ENCODE results near the gene NPDC1. TPM values are rescaled to one million over a fixed set of nuclear protein-coding genes. Genes with fewer than 3 reads are reported as not detected.

Gene NPDC1
- total RNA-seq, 4 donors from 2014 or later = 25.2 to 221 (median 59.2) TPM

DNA sequence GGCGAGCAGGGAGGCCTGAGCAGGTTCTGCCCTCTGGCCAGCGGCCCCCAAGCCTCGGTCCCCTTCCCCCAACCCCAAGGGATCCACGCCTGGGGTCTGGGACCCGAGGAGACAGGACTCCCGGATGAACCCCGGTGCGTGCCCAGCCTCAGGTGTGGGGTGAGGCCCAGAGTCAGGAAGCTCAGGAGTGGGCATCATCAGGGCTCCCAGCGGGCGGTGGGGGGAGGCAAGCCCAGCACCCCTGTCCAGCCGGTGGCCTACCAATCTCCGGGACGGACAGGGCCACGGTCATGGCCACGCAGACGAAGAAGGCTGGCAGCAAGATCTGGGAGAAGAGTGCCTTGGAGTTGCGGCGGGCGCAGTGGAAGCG, 32.4 kb downstream of the NPDC1 start:
- Histone ChIP-seq H3K9me3 (no peaks in the 10 kb centered on the region), H3K4me3 (no peak overlapping the region), H3K36me3 (no peaks in the 10 kb centered on the region), H3K4me1 (no peaks in the 10 kb centered on the region), H3K27ac (no peak overlapping the region), H3K27me3 (no peaks in the 10 kb centered on the region)
- DNase-seq = no peak
- TF ChIP-seq POLR2A (IDR thresholded peaks at IDR 0.05) (no peak), CTCF (IDR thresholded peaks at IDR 0.05) (no peak)
- intact Hi-C loops (cut with DNase I; ENCODE audit: low total_unique reads) = no loop called here

GRCh38 chr9:137012694-137013570, 33.0 kb downstream of the NPDC1 start:
- no peak for TF ChIP-seq CTCF (IDR thresholded peaks at IDR 0.05)
- TF ChIP-seq POLR2A (IDR thresholded peaks at IDR 0.05) = no peak
- H3K4me1 ChIP-seq = no peaks in the 10 kb centered on the region
- DNase-seq = no peak
- intact Hi-C loops (cut with DNase I; ENCODE audit: low total_unique reads) = no loop called here
- H3K9me3 ChIP-seq = no peaks in the 10 kb centered on the region
- no peaks in the 10 kb centered on the region for H3K27me3 ChIP-seq
- H3K4me3 ChIP-seq = no peak overlapping the region
- no peaks in the 10 kb centered on the region for H3K36me3 ChIP-seq
- H3K27ac ChIP-seq = no peak overlapping the region

DNA sequence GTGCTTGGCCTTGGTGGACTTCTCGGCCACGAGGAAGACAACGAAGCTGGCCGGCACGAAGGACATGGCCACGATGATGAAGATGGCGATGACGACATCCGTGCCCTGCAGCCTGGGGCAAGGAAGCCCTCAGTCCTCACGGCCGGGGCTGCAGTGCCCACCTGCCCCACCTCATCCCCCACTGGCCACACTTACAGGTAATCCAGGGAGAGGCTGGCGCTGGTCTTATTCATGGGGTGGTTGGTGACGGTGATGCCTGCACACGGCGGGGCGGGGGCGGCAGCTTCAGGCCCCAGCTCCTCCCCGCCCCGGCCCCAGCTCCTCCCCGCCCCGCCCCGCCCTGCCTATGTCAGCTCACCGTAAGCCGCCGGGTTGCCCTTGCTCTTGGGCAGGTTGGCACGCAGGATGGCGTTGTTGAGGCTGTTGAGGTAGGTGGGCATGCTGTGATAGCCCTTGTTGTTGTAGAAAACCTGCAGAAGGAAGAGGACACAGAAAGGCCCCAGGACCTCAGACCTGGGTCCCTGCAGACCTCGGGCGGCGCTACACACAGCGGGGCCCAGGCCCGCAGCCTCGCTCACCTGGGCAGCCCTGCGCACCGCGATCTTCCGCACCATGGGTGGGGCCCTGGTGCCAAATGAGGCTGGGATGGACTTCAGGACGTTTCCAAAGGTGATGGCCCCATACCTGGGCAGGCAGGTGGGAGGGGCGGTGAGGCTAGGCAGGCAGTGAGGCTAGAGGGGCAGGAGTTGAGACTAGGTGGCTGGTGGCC, 33.9 kb downstream of the NPDC1 start:
- Histone ChIP-seq H3K4me3 (no peak overlapping the region), H3K4me1 (no peaks in the 10 kb centered on the region), H3K27me3 (no peaks in the 10 kb centered on the region), H3K27ac (no peak overlapping the region), H3K9me3 (no peaks in the 10 kb centered on the region), H3K36me3 (no peaks in the 10 kb centered on the region)
- TF ChIP-seq POLR2A (IDR thresholded peaks at IDR 0.05) = no peak
- no peak for DNase-seq
- intact Hi-C loops (cut with DNase I; ENCODE audit: low total_unique reads) = no loop called here

GRCh38 chr9:137011156-137011555, 34.8 kb downstream of the NPDC1 start:
- Histone ChIP-seq H3K4me1 (no peaks in the 10 kb centered on the region), H3K27me3 (no peaks in the 10 kb centered on the region), H3K9me3 (no peaks in the 10 kb centered on the region), H3K4me3 (no peak overlapping the region), H3K36me3 (no peaks in the 10 kb centered on the region), H3K27ac (no peak overlapping the region)
- intact Hi-C loops (cut with DNase I; ENCODE audit: low total_unique reads) = no loop called here
- DNase-seq = no peak
- TF ChIP-seq POLR2A (IDR thresholded peaks at IDR 0.05) = no peak
- no peak for TF ChIP-seq CTCF (IDR thresholded peaks at IDR 0.05)

DNA sequence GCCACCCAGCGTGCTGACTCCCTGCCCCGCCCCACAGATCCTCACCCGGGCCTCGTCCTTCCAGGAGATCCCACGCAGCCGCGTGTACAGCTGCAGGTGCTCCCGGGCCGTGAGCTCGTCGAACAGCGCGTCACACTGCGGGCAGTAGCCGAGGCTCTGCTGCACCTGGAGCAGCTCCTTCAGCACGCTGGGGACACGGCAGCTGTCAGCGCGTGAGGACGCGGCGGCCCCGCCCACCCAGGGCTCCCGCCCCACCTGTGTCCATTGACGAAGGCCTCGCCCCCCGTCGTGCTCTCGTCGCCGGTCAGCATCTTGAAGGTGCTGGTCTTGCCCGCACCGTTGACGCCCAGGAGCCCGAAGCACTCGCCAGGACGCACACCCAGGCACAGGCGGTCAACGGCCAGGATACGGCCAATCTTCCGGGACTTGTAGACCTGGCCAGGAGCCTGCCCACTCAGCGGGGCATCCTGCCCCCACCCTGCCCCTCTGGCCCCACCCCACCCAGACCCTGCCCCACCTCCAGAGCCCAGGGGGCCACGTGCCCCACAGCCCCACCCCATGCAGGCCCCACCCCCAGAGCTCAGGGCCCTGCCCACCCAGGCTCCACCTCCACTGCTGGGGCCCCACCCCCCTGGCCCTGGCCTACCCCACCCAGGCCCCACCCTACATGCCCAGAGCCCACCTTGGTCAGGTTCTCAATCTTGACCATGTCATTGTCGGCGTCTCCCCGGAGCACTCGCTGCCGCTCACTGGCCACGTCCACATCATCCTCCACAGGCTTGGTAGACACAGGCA, 35.8 kb downstream of the NPDC1 start:
- TF ChIP-seq CTCF (IDR thresholded peaks at IDR 0.05) (no peak), POLR2A (IDR thresholded peaks at IDR 0.05) (no peak)
- no peaks in the 10 kb centered on the region for H3K9me3 ChIP-seq
- intact Hi-C loops (cut with DNase I; ENCODE audit: low total_unique reads) = no loop called here
- DNase-seq = no peak
- no peaks in the 10 kb centered on the region for H3K36me3 ChIP-seq
- H3K4me3 ChIP-seq = no peak overlapping the region
- no peaks in the 10 kb centered on the region for H3K4me1 ChIP-seq
- no peak overlapping the region for H3K27ac ChIP-seq
- H3K27me3 ChIP-seq = no peaks in the 10 kb centered on the region
